GM18861 (cell line): ENCODE results near the gene IKZF1.

Experiments used
- ATAC-seq: cut with Tn5 transposase; IDR thresholded peaks from one replicate; pipeline ENCODE4 v1.9.1; 2021; ENCODE audit not compliant: unreplicated experiment

The IKZF1 gene

GRCh38 chr7:50369143-50370026 is 64.9 kb downstream of the IKZF1 start:
- ATAC-seq: no peak

DNA sequence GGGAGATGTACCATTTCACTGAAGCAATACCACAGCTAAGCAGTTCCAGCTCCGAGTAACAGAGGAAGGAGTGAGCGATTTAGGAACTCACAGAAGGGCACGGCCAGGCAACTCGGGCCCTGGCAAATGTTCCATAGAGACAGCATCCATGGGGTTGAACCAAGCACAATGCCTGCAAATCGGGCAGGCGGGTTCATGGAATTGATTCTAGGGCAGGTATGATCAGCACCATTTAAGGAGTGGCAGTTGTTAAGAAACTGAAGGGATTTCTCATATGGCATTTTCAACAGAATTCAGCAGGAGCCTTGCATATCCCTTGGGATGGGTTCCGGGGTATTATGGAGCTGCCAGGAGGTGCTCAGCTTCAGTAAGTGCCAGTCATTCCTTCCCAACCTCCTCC is 66.4 kb downstream of the IKZF1 start:
- no peak for ATAC-seq

GRCh38 chr7:50371551-50372021 is 67.1 kb downstream of the IKZF1 start:
- no peak for ATAC-seq

DNA sequence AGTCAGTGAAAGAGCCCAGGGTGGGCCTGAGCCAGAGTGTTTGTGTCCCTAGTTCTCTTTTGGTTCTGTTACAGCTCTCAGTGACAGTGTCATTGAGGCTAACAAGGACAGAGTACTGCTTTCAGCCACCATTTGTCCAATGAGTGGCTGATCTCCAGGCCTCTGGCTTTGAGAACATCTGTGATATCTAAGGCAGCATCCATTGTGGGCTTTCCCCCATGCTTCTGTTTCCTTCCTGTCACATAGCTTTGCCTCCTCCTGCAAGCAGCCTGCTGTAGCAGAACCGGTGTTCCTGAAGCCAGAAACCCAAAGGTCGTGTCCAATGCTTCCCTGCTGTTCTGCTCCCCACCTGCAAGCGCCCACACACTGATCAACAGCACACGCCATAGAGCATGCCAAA is 68.4 kb downstream of the IKZF1 start:
- no peak for ATAC-seq

GRCh38 chr7:50376056-50376820 is 71.7 kb downstream of the IKZF1 start:
- no peak for ATAC-seq

DNA sequence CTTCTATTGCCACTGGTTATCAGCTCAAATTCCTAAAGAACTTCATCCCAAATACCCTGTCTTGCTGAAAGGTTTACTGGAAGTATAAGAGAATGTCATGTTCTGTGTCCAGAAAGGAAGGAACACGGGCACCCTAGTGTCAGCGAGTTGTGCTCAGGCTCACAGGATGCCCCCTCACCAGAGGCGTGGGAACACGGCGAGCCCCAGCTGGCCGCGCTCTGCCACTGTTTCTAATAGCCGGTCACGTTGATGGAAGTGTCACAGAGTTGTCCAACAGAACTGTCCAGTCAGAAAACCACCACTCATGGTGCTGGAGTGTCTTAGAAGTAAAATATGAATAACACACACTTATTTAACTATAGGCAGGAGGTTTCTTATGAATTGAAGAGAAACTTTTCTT is 72.8 kb downstream of the IKZF1 start:
- ATAC-seq: no peak

- no peak for ATAC-seq
Measured at GRCh38 chr7:50379082-50379481, 74.6 kb downstream of the IKZF1 start.

DNA sequence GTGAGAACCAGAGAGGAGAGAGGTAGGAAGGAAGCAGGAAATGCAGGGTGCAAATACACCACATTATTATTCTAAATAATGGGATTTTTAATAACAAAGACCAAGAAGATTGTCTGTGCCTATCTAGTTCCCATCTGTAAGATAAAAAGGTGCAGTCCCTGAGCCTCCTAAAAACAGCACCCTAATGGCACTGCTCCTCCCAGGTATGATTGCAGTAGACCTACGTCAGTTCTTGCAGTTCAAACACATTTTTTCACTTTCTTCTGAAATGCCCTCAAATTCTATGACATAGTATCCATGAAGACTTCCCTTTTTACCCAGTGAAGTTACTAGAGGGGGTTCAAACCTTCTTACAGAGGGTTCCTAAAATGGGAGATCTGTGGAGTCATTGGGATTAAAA is 75.0 kb downstream of the IKZF1 start:
- ATAC-seq: no peak

DNA sequence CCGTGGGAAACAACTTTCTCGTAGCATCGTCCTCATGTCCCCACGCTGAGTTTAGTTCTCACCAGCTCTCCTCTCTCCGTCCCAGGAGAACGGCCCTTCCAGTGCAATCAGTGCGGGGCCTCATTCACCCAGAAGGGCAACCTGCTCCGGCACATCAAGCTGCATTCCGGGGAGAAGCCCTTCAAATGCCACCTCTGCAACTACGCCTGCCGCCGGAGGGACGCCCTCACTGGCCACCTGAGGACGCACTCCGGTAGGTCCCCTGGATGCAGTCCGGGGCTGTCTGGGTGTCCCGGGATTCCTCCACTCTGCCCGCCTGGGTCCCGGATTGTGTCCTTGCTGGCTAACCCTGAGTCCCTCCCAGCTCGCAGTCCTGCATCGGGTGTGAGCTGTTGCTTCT is 77.9 kb downstream of the IKZF1 start:
- no peak for ATAC-seq

DNA sequence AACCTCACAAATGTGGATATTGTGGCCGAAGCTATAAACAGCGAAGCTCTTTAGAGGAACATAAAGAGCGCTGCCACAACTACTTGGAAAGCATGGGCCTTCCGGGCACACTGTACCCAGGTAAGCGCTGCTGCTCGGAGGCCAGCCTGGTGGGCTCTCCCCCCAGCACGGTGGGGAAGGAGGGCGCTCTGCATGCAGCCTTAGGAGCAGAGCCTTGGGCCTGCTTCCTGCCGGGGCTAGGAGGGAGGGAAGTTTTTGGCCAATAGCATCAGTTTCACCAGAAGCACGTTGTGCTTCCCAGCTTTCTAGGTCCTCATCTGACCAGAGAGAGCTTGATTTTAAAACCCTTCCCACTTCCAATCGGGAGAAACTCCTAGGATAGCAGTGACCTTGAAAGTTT is 82.8 kb downstream of the IKZF1 start:
- no peak for ATAC-seq

DNA sequence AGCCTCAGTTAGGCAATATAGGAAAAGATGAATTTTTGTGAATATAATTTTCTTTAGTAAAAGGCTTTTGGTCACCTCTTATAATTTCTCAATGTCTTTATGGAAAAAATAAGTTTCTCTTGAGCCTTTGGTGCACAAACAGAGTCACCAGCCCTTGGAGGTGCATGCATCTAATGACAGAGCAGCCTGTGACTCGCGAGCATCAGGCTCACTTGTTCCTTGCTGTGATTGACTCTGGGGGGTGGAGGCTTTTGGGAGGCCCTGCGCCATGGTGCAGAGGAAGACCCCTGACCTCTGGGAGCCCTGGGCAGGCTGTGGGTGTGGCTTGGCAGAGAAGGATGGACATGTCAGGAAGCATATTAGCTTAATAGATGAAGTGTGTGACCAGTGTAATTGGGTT is 85.4 kb downstream of the IKZF1 start:
- ATAC-seq: no peak

GRCh38 chr7:50391386-50391785 is 86.9 kb downstream of the IKZF1 start:
- no peak for ATAC-seq

- ATAC-seq: no peak
Measured at GRCh38 chr7:50393076-50393475, 88.6 kb downstream of the IKZF1 start.

DNA sequence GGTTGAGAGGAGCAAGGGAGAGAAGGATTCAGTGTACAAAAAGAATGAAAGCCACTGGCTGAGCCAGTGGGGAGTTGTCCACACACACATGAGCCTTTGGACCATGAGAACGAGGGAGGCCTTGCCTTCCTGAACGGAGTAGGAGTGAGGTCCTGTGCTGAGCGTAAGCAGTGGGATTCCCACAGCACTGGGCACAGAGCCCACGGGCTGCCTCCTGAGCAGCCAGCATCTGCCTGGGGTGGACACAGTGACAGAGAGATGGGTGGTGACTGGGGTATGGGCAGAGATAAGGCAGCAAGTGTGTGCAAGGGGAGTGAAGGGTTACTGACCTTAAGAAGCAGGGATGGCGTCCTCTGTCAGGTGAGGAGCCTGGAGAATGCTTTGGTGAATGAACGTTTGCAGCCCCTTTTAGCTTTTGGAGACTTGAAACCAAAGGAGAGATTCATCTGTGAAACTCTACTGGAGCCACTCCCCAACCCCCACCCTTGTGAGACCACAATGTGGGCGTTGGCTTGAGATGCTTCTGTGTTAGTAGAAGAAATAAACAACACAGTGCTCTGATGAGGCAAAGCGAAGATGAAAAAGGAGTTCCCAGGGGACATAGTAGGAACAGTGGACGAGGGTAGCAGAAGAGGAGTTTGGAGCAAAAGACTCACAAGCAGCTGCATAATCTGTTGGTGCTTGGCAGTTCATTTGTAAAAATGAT is 89.2 kb downstream of the IKZF1 start:
- peak; percentile 41 for ATAC-seq

- no peak for ATAC-seq
Measured at GRCh38 chr7:50394315-50394714, 89.8 kb downstream of the IKZF1 start.

DNA sequence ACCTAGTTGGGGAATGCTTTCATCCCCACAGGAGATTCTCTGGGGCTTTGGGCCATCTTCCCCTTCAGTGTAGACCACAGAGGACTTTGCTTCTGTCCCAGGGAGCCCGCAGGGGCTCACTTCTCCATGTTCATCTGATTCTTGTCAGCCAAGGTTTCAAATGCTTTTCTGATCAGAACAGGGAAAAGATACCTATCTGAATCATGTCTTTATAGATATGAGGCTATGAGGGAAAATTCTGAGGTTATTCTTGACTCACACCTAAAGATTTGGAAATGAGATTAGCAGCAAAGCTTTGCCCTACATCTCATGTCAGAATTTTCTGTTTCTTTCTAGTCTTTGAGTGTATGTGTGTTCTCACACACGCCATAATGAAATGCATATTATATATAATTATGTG is 92.3 kb downstream of the IKZF1 start:
- ATAC-seq: peak; percentile 10

GRCh38 chr7:50397320-50397970 is 92.9 kb downstream of the IKZF1 start:
- peak; percentile 56 for ATAC-seq

GRCh38 chr7:50397971-50398324 is 93.4 kb downstream of the IKZF1 start:
- no peak for ATAC-seq

GRCh38 chr7:50399206-50399605 is 94.7 kb downstream of the IKZF1 start:
- no peak for ATAC-seq

DNA sequence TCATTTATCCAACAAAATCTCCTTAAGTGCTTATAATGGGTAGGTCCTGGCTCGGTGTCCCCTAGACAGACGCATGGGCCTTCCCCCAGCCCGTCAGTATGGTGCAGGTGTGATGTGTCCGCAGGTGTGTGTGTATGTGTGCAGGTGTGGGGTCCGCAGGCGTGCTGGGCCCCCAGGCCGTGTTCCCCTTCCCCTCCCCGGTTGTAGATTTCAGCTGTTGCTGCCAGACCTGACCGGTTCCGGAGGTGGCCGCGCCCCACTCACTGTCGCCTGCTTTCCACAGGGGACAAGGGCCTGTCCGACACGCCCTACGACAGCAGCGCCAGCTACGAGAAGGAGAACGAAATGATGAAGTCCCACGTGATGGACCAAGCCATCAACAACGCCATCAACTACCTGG is 95.1 kb downstream of the IKZF1 start:
- ATAC-seq: no peak

DNA sequence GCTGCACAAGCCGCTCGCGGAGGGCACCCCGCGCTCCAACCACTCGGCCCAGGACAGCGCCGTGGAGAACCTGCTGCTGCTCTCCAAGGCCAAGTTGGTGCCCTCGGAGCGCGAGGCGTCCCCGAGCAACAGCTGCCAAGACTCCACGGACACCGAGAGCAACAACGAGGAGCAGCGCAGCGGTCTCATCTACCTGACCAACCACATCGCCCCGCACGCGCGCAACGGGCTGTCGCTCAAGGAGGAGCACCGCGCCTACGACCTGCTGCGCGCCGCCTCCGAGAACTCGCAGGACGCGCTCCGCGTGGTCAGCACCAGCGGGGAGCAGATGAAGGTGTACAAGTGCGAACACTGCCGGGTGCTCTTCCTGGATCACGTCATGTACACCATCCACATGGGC is 95.6 kb downstream of the IKZF1 start:
- ATAC-seq: no peak
